GM12873 (cell line): ENCODE results near the gene RASL11B.

Source experiments
- TF ChIP-seq, protein P1 (sequence below): IDR thresholded peaks from 2 replicates; pipeline ENCODE4 v1.5.1; 2012; ENCODE audit warnings: low read depth, mild to moderate bottlenecking, moderate library complexity, low read length, control low read depth; ENCODE audit not compliant: insufficient read depth; ENCODE audit errors: missing control alignments

Gene RASL11B

DNA sequence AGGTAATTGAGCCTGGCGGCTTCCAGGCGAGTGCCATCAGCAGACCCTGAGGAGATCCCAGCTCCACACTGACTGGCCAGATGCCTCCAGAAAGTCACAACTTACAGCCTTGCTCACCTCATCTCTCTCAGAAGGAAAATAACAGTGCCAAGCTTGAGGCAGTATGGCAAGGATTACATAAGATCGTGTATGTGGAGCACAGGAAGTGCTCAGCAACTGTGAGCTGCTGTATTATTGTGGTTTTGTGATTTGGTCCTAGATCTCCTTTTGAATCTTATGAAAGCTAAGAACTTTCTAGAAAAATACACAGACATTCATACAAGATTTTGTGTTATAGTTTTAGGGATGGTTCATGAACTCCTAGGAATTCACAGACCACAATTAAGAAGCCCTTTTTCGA, 14.0 kb downstream of the RASL11B start:
- TF ChIP-seq, protein P1, sequence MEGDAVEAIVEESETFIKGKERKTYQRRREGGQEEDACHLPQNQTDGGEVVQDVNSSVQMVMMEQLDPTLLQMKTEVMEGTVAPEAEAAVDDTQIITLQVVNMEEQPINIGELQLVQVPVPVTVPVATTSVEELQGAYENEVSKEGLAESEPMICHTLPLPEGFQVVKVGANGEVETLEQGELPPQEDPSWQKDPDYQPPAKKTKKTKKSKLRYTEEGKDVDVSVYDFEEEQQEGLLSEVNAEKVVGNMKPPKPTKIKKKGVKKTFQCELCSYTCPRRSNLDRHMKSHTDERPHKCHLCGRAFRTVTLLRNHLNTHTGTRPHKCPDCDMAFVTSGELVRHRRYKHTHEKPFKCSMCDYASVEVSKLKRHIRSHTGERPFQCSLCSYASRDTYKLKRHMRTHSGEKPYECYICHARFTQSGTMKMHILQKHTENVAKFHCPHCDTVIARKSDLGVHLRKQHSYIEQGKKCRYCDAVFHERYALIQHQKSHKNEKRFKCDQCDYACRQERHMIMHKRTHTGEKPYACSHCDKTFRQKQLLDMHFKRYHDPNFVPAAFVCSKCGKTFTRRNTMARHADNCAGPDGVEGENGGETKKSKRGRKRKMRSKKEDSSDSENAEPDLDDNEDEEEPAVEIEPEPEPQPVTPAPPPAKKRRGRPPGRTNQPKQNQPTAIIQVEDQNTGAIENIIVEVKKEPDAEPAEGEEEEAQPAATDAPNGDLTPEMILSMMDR, result no peak

GRCh38 chr4:52877036-52877435, 14.9 kb downstream of the RASL11B start:
- TF ChIP-seq, protein P1, result no peak

DNA sequence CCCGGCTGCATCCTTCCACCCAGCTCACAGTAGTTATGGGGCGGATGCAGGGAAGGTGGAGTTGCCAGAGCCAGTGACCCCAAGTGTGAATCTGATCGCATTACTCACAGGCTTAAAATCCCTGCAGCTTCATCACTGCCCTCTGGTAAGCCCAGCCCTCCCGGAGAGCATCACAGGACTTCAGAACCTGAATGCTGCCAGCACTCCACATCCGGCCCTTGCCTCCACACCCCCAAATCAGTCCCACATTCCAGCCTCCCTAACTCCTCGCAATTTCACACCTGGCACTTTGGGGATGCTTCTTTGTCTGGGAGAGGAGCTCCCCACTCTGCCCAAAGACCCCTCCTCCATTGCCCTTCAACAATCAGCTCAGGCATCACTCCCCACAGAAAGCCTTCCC, 15.6 kb downstream of the RASL11B start:
- TF ChIP-seq, protein P1, result no peak

DNA sequence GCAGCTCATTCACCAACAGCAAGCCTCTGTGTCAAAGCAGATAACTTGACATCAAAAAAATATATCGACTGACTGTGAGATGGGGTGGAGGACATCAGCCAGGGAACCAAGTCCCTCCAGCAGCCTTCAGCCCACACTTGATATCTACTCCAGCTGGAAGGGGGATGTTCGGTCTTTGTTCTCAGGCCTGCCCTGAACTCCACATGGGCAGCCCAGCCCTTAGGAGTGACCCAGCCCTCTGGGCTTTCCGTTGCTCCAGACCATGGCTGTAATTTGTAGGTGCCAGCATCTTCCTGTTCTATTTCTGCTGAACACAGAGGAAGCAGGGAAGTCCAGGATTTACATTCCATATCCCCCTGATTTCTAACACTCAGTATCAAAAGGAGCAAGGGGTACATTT, 17.4 kb downstream of the RASL11B start:
- TF ChIP-seq, protein P1, result no peak

- TF ChIP-seq, protein P1, result no peak
These were observed 18.9 kb downstream of the RASL11B start for GRCh38 chr4:52880994-52881393.

GRCh38 chr4:52883183-52883621, 21.1 kb downstream of the RASL11B start:
- TF ChIP-seq, protein P1, result no peak

GRCh38 chr4:52883707-52884669, 21.9 kb downstream of the RASL11B start:
- TF ChIP-seq, protein P1, result no peak
